ENCODE measurements around the gene CTNND2. TPM values are rescaled to one million over a fixed set of nuclear protein-coding genes. Genes with fewer than 3 reads are reported as not detected.

Gene CTNND2
- polyA plus RNA-seq, 1 experiment = not detected

DNA sequence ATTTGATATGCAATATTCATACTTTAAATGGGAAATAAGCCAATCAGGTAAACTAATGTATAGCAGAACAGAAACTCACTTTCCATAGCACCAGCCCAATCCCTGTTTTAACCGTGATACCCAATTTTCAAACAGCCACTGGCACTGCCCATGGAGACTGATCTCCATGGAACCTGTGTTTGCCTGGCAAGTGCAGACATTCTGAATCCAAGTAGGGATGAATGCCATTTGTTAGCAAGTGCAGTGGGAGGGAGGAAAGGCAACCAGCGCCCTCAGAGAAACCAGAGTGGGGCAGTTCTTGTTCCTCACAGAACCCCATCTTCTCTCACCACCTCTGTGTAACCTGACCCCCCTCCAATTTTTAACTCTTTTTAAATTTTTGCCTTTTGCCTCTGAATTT, 229.1 kb downstream of the CTNND2 start:
- H3K9me3 ChIP-seq (ENCODE audit: control insufficient read depth, insufficient read depth, low read length) = peaks cover 6% of the 10 kb centered on the region
- TF ChIP-seq, protein P1, sequence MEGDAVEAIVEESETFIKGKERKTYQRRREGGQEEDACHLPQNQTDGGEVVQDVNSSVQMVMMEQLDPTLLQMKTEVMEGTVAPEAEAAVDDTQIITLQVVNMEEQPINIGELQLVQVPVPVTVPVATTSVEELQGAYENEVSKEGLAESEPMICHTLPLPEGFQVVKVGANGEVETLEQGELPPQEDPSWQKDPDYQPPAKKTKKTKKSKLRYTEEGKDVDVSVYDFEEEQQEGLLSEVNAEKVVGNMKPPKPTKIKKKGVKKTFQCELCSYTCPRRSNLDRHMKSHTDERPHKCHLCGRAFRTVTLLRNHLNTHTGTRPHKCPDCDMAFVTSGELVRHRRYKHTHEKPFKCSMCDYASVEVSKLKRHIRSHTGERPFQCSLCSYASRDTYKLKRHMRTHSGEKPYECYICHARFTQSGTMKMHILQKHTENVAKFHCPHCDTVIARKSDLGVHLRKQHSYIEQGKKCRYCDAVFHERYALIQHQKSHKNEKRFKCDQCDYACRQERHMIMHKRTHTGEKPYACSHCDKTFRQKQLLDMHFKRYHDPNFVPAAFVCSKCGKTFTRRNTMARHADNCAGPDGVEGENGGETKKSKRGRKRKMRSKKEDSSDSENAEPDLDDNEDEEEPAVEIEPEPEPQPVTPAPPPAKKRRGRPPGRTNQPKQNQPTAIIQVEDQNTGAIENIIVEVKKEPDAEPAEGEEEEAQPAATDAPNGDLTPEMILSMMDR (IDR thresholded peaks at IDR 0.05; ENCODE audit: low read depth, low read length) = no peak
- H3K4me3 ChIP-seq (ENCODE audit: low read depth, low read length) = no peak overlapping the region
- no peak for DNase-seq (ENCODE audit: low read depth, low spot score)
- ChIA-PET POLR2A (no interaction called here), CTCF (no interaction called here)
- H3K27me3 ChIP-seq (ENCODE audit: control insufficient read depth, insufficient read depth, low read length) = no peaks in the 10 kb centered on the region
- H3K27ac ChIP-seq (ENCODE audit: low read depth, low read length) = no peak overlapping the region

DNA sequence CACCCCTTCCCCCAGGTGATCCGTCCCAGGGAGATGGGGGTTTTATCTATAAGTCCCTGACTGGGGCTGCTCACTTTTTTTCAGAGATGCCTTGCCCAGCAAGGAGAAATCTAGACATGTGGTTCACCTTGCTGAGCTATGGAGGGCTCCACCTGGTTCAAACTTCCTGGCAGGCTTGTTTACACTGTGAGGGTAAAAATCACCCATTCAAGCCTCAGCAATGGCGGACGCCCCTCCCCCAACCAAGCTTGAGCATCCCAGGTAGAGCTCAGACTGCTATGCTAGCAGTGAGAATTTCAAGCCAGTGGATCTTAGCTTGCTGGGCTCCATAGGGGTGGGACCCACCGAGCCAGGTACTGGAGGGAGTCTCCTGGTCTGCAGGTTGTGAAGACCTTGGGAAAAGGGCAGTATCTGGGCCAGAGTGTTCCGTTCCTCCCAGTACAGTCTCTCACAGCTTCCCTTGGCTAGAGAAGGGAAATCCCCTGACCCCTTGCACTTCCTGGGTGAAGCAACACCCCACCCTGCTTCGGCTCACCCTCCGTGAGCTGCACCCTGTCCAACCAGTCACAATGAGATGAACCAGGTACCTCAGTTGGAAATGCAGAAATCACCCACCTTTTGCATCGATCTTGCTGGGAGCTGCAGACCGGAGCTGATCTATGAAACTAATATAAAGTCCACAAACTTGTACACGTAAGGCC, 231.7 kb downstream of the CTNND2 start:
- no peak overlapping the region for H3K27ac ChIP-seq (ENCODE audit: low read depth, low read length)
- no peaks in the 10 kb centered on the region for H3K27me3 ChIP-seq (ENCODE audit: control insufficient read depth, insufficient read depth, low read length)
- no peak for DNase-seq (ENCODE audit: low read depth, low spot score)
- ChIA-PET POLR2A (no interaction called here), CTCF (no interaction called here)
- peaks cover 4% of the 10 kb centered on the region for H3K9me3 ChIP-seq (ENCODE audit: control insufficient read depth, insufficient read depth, low read length)
- TF ChIP-seq, protein P1 (IDR thresholded peaks at IDR 0.05; ENCODE audit: low read depth, low read length) = no peak
- no peak overlapping the region for H3K4me3 ChIP-seq (ENCODE audit: low read depth, low read length)

- H3K27ac ChIP-seq (ENCODE audit: low read depth, low read length) = no peak overlapping the region
- ChIA-PET POLR2A (no interaction called here), CTCF (no interaction called here)
- H3K9me3 ChIP-seq (ENCODE audit: control insufficient read depth, insufficient read depth, low read length) = no peaks in the 10 kb centered on the region; the same call in 1 of the 2 replicates
- no peaks in the 10 kb centered on the region for H3K27me3 ChIP-seq (ENCODE audit: control insufficient read depth, insufficient read depth, low read length)
- DNase-seq (ENCODE audit: low read depth, low spot score) = no peak
- no peak overlapping the region for H3K4me3 ChIP-seq (ENCODE audit: low read depth, low read length)
- TF ChIP-seq, protein P1 (IDR thresholded peaks at IDR 0.05; ENCODE audit: low read depth, low read length) = no peak
These were observed 245.9 kb downstream of the CTNND2 start for GRCh38 chr5:11658376-11658775.

DNA sequence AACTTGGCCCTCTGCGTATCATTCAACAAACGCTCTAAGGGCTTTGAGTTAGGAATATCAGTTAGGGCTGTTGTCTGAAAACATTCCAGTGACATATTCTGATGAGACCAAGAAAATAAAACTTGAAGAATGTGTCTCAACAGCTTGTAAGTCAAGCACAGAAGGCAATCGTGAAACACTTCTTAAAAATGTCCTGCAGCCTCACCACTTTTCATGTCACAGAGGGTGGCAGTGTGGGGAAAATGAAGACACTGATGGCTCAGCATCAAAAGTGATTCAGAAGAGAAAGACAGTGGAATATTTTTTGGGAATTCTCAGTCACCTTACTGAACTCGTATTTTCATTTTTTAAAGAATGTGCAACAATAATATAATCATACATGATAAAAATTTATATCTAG, 247.3 kb downstream of the CTNND2 start:
- H3K4me3 ChIP-seq (ENCODE audit: low read depth, low read length) = no peak overlapping the region
- DNase-seq (ENCODE audit: low read depth, low spot score) = no peak
- CTCF ChIA-PET = no interaction called here
- TF ChIP-seq, protein P1 (IDR thresholded peaks at IDR 0.05; ENCODE audit: low read depth, low read length) = no peak
- H3K27ac ChIP-seq (ENCODE audit: low read depth, low read length) = no peak overlapping the region
- no peaks in the 10 kb centered on the region; the same call in 1 of the 2 replicates for H3K9me3 ChIP-seq (ENCODE audit: control insufficient read depth, insufficient read depth, low read length)
- no peaks in the 10 kb centered on the region for H3K27me3 ChIP-seq (ENCODE audit: control insufficient read depth, insufficient read depth, low read length)
- POLR2A ChIA-PET = no interaction called here

DNA sequence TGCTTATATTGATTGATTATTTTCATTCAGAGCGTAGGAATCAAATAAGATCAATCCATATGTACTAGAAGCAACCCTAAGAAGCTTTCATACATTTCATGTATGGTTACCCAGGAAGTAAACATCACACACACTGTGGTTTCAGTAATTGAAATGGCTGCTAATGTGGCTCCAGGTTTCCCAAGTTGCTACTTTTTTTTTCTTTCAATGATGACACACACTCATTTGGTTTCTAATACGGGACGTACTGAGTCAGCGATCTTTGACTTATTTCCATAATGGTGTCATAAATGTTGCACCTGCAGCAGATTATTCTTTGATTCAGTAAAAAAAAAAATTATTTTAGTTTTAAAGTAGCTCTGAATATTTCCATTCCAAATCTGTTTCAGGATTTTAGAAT, 248.6 kb downstream of the CTNND2 start:
- peaks cover 5% of the 10 kb centered on the region; the same call in 1 of the 2 replicates for H3K9me3 ChIP-seq (ENCODE audit: control insufficient read depth, insufficient read depth, low read length)
- ChIA-PET CTCF (no interaction called here), POLR2A (no interaction called here)
- TF ChIP-seq, protein P1 (IDR thresholded peaks at IDR 0.05; ENCODE audit: low read depth, low read length) = no peak
- DNase-seq (ENCODE audit: low read depth, low spot score) = no peak
- H3K4me3 ChIP-seq (ENCODE audit: low read depth, low read length) = no peak overlapping the region
- no peaks in the 10 kb centered on the region for H3K27me3 ChIP-seq (ENCODE audit: control insufficient read depth, insufficient read depth, low read length)
- H3K27ac ChIP-seq (ENCODE audit: low read depth, low read length) = no peak overlapping the region
